Endodermal cell (in vitro differentiated cells): ENCODE data around the gene TIPIN. TPM values are rescaled to one million over a fixed set of nuclear protein-coding genes. Genes with fewer than 3 reads are reported as not detected.

ENCODE experiments used
- DNase-seq: peaks from one replicate; pipeline ENCODE4 v3.0.0-alpha.2; 2017
- H3K27ac ChIP-seq: 2 replicates; pipeline ENCODE4 v1.5.1; 2013; ENCODE audit warnings: mild to moderate bottlenecking, low read depth, low read length, moderate library complexity
- H3K27me3 ChIP-seq: 2 replicates; pipeline ENCODE4 v1.6.1; 2013; ENCODE audit warnings: mild to moderate bottlenecking, low read length, moderate library complexity; ENCODE audit not compliant: insufficient read depth, control insufficient read depth, poor library complexity, severe bottlenecking
- H3K36me3 ChIP-seq: 2 replicates; pipeline ENCODE4 v1.7.0; 2013; ENCODE audit warnings: mild to moderate bottlenecking, low read length, moderate library complexity; ENCODE audit not compliant: control insufficient read depth, insufficient read depth
- H3K4me1 ChIP-seq: one replicate; pipeline ENCODE4 v1.7.0; 2013; ENCODE audit warnings: low read length; ENCODE audit not compliant: control insufficient read depth, insufficient read depth
- H3K4me3 ChIP-seq: 2 replicates; pipeline ENCODE4 v1.5.1; 2013; ENCODE audit warnings: mild to moderate bottlenecking, low read length, moderate library complexity
- H3K9ac ChIP-seq: 2 replicates; pipeline ENCODE4 v1.6.1; 2013; ENCODE audit warnings: mild to moderate bottlenecking, low read length, moderate library complexity; ENCODE audit not compliant: poor library complexity, severe bottlenecking; ENCODE audit errors: extremely low read depth
- H3K9me3 ChIP-seq: 2 replicates; pipeline ENCODE4 v1.6.1; 2013; ENCODE audit warnings: mild to moderate bottlenecking, low read length, moderate library complexity; ENCODE audit not compliant: control insufficient read depth
- H3K27ac Mint-ChIP-seq: 2 replicates; pipeline ENCODE4 v1.8.0; 2020; ENCODE audit warnings: mixed read lengths
- H3K27me3 Mint-ChIP-seq: 2 replicates; pipeline ENCODE4 v1.8.0; 2021; ENCODE audit warnings: mild to moderate bottlenecking, mixed read lengths; ENCODE audit not compliant: insufficient read depth
- H3K36me3 Mint-ChIP-seq: 2 replicates; pipeline ENCODE4 v1.8.0; 2020; ENCODE audit warnings: low read depth, mixed read lengths
- H3K4me1 Mint-ChIP-seq: 2 replicates; pipeline ENCODE4 v1.8.0; 2020; ENCODE audit warnings: mixed read lengths
- H3K4me3 Mint-ChIP-seq: 2 replicates; pipeline ENCODE4 v1.8.0; 2020; ENCODE audit warnings: mild to moderate bottlenecking, moderate library complexity, mixed read lengths
- H3K9me3 Mint-ChIP-seq: 2 replicates; pipeline ENCODE4 v1.8.0; 2020; ENCODE audit warnings: mild to moderate bottlenecking, mixed read lengths
- CTCF ChIP-seq: fragments of 200-600 bp; sonication (generic); conservative IDR thresholded peaks from 2 replicates; pipeline ENCODE4 v1.5.0; 2021; ENCODE audit warnings: antibody characterized with exemption, mild to moderate bottlenecking
- WGBS, 2 experiments: methylation state at CpG; one replicate each; pipeline versions ENCODE4 v1.1.5 to v1.1.7; 2013; ENCODE audit warnings: missing lambda C conversion rate in 2 of 2, mixed read lengths in 1 of 2; ENCODE audit not compliant: insufficient coverage in 1 of 2, insufficient read length in 1 of 2; 5-methylcytosine and 5-hydroxymethylcytosine counted together
- total RNA-seq, 2 donors: library from RNA; stranded (reverse); fragmentation: NEBNext Ultra II Directional in 1 of 2; extraction: Animal tissue kit (Norgen Biotek cat#: 25700) in 1 of 2; gene quantifications; 2 replicates in 1 of 2; 3 replicates in 1 of 2; pipeline ENCODE4 v1.2.1, GENCODE V29; 2021

The TIPIN gene
- total RNA-seq, 2 donors from 2014 or later = 19.7 to 25.5 TPM

DNA sequence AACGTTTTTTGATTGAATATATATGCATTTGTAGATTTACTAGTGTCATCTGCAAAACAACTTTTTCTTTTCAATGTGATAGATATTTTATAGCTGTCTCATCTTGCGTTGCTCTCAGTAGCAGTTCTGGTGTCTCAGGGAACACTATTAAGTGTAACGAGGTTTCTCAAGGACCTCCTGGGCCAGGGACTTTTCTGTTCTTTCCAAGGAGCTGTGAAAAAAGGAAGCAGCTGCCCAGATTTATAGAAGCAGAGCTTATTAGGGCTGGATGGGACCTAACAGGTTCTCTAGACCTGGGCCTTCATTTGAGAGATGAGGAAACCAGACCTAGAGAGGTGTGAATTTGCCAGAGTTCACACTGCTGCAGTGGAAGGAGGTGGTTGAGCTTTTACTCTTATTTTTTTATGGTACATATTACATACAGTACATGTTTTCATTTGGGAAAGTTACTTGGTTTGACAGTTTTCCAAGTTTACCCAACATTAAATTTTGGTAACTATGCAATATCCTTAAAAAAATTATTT, 46.3 kb upstream of the TIPIN start:
- peaks cover 30% of the 10 kb centered on the region for H3K36me3 ChIP-seq
- no peak for DNase-seq
- peak overlapping the region; percentile 81 for H3K27ac Mint-ChIP-seq
- no peaks in the 10 kb centered on the region for H3K27me3 Mint-ChIP-seq
- peaks cover 12% of the 10 kb centered on the region for H3K36me3 Mint-ChIP-seq
- no peaks in the 10 kb centered on the region for H3K9me3 ChIP-seq
- peaks cover 33% of the 10 kb centered on the region for H3K4me1 Mint-ChIP-seq
- no peak overlapping the region for H3K27ac ChIP-seq
- peak overlapping the region; percentile 56 for H3K4me3 ChIP-seq
- peaks cover 18% of the 10 kb centered on the region for H3K4me1 ChIP-seq
- no peaks in the 10 kb centered on the region for H3K27me3 ChIP-seq
- no peaks in the 10 kb centered on the region for H3K9me3 Mint-ChIP-seq
- WGBS, 2 experiments = 91 to 100% methylated on average over 1 to 3 of the region's 3 CpGs
- H3K4me3 Mint-ChIP-seq = no peak overlapping the region
- TF ChIP-seq CTCF = no peak
- H3K9ac ChIP-seq = no peak overlapping the region

- peak; percentile 45 for TF ChIP-seq CTCF
- peaks cover 27% of the 10 kb centered on the region for H3K4me1 Mint-ChIP-seq
Measured at GRCh38 chr15:66401130-66402021, 44.9 kb upstream of the TIPIN start.

GRCh38 chr15:66400351-66400774, 43.9 kb upstream of the TIPIN start:
- 88 to 97% methylated on average over 3 of the region's 3 CpGs for WGBS, 2 experiments
- Histone ChIP-seq H3K36me3 (peaks cover 49% of the 10 kb centered on the region), H3K4me1 (peaks cover 11% of the 10 kb centered on the region), H3K9ac (no peak overlapping the region), H3K4me3 (no peak overlapping the region), H3K9me3 (no peaks in the 10 kb centered on the region), H3K27ac (no peak overlapping the region), H3K27me3 (no peaks in the 10 kb centered on the region)
- Mint-ChIP-seq H3K4me1 (peaks cover 23% of the 10 kb centered on the region), H3K27ac (peak overlapping the region; percentile 1), H3K9me3 (no peaks in the 10 kb centered on the region), H3K4me3 (no peak overlapping the region), H3K27me3 (no peaks in the 10 kb centered on the region), H3K36me3 (peaks cover 29% of the 10 kb centered on the region)
- TF ChIP-seq CTCF = no peak
- DNase-seq = peak; percentile 8

More at GRCh38 chr15:66401130-66402021, 44.9 kb upstream of the TIPIN start:
- no peaks in the 10 kb centered on the region for H3K27me3 Mint-ChIP-seq
- no peak overlapping the region for H3K4me3 Mint-ChIP-seq
- Histone ChIP-seq H3K36me3 (peaks cover 39% of the 10 kb centered on the region), H3K27ac (no peak overlapping the region), H3K4me1 (peaks cover 11% of the 10 kb centered on the region), H3K27me3 (no peaks in the 10 kb centered on the region), H3K9me3 (no peaks in the 10 kb centered on the region), H3K4me3 (no peak overlapping the region), H3K9ac (no peak overlapping the region)
- peak; percentile 54 for DNase-seq
- peaks cover 21% of the 10 kb centered on the region for H3K36me3 Mint-ChIP-seq
- no peak overlapping the region for H3K27ac Mint-ChIP-seq
- 79 to 89% methylated on average over 5 to 7 of the region's 8 CpGs for WGBS, 2 experiments
- H3K9me3 Mint-ChIP-seq = no peaks in the 10 kb centered on the region
